Fibroblast of the aortic adventitia (primary cell): ENCODE measurements around the gene SEPTIN3. TPM values are rescaled to one million over a fixed set of nuclear protein-coding genes. Genes with fewer than 3 reads are reported as not detected.
A peak's percentile ranks its signal among the peaks of the same experiment; 100 is the strongest.

Experiments used
- DNase-seq: peaks from one replicate; pipeline ENCODE4 v3.0.0-alpha.2; 2010; ENCODE audit warnings: low read depth
- H3K4me3 ChIP-seq: 2 replicates; pipeline ENCODE4 v1.5.1; 2011; ENCODE audit warnings: low read depth, mild to moderate bottlenecking, control low read depth, low read length, moderate library complexity
- total RNA-seq: library from RNA; depleted of rRNA; stranded (reverse); fragments of >200 nt; gene quantifications from 2 replicates; pipeline ENCODE4 v1.2.3, GENCODE V29; 2012; ENCODE audit warnings: low replicate concordance
- TF ChIP-seq, protein P1 (sequence below): IDR thresholded peaks from 2 replicates; pipeline ENCODE4 v1.5.1; 2011; ENCODE audit warnings: mild to moderate bottlenecking, low read length, control low read depth, inconsistent platforms; ENCODE audit not compliant: insufficient read depth

The SEPTIN3 gene
- total RNA-seq, 1 donor = not detected

DNA sequence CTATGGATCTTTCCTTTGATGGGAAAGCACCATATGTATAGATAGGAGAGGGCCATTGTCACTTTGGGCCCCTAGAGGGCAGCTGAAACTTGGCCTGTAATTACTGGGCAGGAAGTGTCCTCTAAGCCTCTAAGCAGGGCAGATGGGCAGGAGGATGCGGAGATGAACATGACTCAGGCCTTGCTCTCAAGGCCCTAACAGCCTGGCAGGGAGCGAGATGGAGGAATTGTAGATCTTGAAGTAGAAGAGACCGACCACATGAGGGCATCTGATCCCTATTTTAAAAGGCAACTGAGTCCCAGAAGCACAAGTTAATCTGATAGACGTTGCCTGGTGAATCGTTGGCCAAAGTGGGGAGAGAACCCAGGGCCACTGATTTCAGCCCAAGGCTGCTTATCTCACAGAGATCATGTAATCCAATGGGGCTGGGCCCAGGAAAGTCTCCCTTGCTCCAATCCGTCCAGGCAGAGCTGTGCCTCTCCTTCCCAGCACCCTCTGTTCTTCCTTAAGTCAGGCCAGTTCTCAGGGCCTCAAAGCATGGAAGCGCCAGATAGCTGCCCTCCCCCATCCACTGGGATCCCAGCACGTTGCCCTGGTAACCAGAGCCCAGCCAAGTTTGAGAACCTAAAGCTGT, 2.5 kb upstream of the SEPTIN3 start:
- no peak overlapping the region for H3K4me3 ChIP-seq
- DNase-seq = peak; percentile 86
- TF ChIP-seq, protein P1, sequence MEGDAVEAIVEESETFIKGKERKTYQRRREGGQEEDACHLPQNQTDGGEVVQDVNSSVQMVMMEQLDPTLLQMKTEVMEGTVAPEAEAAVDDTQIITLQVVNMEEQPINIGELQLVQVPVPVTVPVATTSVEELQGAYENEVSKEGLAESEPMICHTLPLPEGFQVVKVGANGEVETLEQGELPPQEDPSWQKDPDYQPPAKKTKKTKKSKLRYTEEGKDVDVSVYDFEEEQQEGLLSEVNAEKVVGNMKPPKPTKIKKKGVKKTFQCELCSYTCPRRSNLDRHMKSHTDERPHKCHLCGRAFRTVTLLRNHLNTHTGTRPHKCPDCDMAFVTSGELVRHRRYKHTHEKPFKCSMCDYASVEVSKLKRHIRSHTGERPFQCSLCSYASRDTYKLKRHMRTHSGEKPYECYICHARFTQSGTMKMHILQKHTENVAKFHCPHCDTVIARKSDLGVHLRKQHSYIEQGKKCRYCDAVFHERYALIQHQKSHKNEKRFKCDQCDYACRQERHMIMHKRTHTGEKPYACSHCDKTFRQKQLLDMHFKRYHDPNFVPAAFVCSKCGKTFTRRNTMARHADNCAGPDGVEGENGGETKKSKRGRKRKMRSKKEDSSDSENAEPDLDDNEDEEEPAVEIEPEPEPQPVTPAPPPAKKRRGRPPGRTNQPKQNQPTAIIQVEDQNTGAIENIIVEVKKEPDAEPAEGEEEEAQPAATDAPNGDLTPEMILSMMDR = peak; percentile 31

DNA sequence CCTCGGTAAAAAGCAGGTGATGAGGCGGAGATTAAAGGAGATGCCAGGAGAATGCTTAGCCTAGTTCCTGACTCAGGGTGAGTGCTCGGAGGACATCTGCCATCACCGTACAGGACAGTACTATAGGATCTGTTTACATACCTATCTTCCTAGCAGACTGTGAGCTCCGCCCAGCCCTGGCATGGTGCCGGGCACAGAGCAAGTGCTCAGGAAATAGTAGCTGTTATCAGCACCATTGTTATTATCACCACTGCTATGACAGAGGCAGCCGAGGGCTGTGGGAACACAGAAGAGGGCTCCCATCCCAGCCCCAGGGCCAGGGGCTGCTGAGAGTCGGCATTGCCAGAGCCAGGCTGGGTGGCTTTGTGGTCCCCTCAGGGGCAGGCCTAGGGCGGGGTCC, 642 bp upstream of the SEPTIN3 start:
- TF ChIP-seq, protein P1 = no peak
- peak; percentile 12 for DNase-seq
- H3K4me3 ChIP-seq = no peak overlapping the region

DNA sequence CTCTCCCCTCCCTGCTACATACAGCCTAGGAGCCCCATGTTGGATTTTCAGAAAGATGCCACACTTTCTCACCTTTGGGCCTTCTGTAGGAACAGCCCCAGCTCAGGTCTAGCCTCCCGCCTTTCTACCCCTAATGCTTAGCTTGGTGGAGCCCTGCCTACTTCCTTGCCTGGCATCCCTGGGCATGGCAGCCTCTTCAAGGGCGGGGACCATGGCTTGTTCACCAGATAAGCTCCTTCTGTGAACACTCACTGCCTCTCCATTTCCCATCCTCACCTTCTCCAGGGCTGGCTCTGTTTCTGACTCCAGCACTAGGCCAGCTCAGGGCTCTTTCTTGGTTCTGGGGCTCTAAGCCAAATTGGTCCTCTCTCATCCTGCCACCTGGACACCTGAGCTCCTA, 1.4 kb downstream of the SEPTIN3 start:
- no peak overlapping the region for H3K4me3 ChIP-seq
- TF ChIP-seq, protein P1 = no peak
- DNase-seq = no peak

DNA sequence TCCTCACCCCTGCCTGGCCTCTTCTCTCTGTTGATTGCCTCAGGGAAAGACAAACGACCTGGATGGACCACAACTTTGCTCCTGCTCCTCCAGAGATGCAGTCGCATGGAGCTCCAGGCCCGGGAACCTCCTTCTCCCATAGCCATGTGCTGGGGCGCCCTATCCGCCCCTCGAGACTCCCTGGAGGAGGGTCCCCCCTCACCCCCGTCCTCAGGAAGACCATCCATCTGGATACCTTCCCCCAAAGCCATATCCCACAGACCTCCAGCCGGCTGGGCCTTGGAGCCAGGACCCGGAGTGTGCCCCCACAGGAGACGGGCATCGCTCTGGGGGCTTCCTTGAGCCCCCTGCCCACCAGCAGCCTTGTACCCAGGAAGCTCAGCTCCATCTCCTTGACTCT, 2.2 kb downstream of the SEPTIN3 start:
- TF ChIP-seq, protein P1 = no peak
- no peak for DNase-seq
- no peak overlapping the region for H3K4me3 ChIP-seq

DNA sequence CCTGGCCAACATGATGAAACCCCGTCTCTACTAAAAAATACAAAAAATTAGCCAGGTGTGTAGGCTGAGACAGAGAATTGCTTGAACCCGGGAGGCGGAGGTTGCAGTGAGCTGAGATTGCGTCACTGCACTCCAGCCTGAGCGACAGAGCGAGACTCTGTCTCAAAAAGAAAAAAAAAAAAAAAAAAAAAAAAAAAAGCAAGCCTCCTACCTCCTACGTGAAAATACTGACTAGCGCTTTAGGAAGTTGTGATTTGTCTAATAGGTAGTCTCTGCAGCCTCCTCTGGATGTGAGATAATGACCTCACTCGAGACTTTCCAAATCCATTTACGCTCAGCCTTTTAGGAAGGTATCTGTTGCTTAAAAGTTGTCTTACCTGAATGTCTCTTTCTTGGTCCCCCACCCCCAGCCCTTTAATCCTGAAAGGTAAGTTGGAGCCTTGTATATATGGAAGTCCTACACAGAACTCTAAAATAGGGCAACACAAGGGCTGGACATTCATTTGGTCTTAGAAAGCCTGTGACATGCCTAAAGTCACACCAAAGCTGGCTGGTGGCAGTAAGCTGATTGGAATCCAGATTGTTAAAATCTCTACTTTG, 5.5 kb downstream of the SEPTIN3 start:
- DNase-seq = no peak
- H3K4me3 ChIP-seq = no peak overlapping the region
- TF ChIP-seq, protein P1 = no peak

DNA sequence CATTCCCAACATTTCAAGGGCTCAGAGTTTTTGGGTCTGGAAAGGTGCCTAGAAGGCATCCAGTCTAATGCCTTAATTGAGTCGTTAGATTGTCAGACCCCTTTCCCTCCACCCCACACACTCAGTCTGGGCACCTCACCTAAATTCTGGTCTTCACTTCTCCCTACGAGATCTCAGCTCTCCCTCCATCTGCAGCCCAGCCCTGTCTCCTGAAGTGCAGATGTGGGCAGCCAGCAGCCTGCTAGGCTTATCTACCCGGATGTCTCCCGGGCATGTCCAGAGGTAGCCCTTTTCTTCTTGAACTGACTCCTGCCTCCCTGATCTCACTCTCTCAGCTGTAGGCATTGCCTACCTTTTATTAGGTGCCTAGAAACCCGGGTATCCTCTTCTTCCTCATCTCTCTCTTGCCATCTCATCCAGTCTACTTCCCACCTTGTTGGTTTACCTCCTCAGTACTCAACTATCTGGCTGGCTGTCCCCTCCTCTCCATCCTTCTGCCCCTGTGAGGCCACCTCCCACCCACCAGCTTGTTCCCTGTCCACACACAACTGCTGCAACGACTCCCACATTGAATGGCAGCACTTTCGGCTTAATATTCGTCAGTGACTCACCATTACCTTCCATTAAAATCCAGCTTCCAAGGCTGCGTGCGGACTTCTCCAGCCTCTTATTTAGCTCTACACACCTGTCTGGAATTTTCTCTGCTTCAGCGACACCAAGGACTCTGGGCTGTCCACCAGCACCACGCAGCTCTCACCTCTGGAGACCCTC, 6.2 kb downstream of the SEPTIN3 start:
- TF ChIP-seq, protein P1 = no peak
- no peak overlapping the region for H3K4me3 ChIP-seq
- DNase-seq = no peak
